Effector memory CD8-positive, alpha-beta T cell (primary cell): ENCODE data around the gene VAMP4.
"Not testable (repeated sequence)": the region's sequence is repeated elsewhere in the genome, so short reads cannot be mapped to it uniquely, and the experiment has no call there.

ENCODE experiments used
- ATAC-seq: fragments of 150-1000 bp; cut with Tn5 transposase; replicated peaks from 2 replicates; pipeline ENCODE4 v1.10.0; 2021; ENCODE audit warnings: mild to moderate bottlenecking, moderate library complexity
- DNase-seq, 3 experiments: peaks; one replicate each; pipeline ENCODE4 v3.0.0; 2021
- H3K27ac Mint-ChIP-seq, 2 donors: one replicate each; pipeline ENCODE4 v1.8.0; 2022; ENCODE audit warnings: mild to moderate bottlenecking in 2 of 2, mixed read lengths in 2 of 2, moderate library complexity in 2 of 2
- H3K27me3 Mint-ChIP-seq, 2 donors: one replicate each; pipeline ENCODE4 v1.8.0; 2022; ENCODE audit warnings: mixed read lengths in 2 of 2
- H3K36me3 Mint-ChIP-seq: one replicate; pipeline ENCODE4 v1.8.0; 2022; ENCODE audit warnings: mild to moderate bottlenecking, moderate library complexity, mixed read lengths; ENCODE audit not compliant: insufficient read depth
- H3K4me1 Mint-ChIP-seq, 2 donors: one replicate each; pipeline ENCODE4 v1.8.0; 2022; ENCODE audit warnings: low read depth in 2 of 2, mixed read lengths in 2 of 2
- H3K4me3 Mint-ChIP-seq, 2 donors: one replicate each; pipeline ENCODE4 v1.8.0; 2022; ENCODE audit warnings: mild to moderate bottlenecking in 2 of 2, mixed read lengths in 2 of 2, moderate library complexity in 2 of 2
- H3K9me3 Mint-ChIP-seq, 2 donors: one replicate each; pipeline ENCODE4 v1.8.0; 2022; ENCODE audit warnings: mixed read lengths in 2 of 2

The VAMP4 gene

DNA sequence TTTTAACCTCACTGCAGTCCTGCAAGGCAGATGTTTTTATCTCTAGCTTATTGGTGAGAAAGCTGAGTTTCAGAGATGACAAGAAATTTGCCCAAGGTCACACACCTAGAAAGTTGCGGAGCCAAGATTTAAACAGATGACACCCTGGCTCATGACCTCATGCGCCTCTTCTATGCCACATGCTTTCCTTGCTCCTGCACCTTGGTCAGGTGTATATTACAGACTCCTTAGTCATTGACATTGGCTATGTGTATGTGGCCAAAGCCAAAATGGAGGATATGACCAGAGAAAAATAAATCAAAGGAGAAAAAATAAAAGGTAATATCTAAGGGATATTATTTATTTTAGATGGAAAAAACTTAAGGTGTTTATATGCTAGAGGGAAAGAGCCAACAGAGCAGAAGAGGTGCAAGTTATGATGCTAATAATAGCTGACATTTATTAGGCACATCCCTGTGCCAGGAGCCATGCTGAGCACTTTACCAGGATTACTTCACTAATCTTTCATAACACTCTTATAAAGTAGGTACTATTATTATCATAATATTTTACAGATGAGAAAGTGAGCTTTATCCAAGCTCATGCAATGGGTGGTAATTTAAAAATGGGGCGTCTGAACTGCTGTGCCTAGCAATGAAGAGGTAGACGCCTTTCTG is 75.6 kb downstream of the VAMP4 start:
- Mint-ChIP-seq H3K27me3 (peaks cover 14 to 22% of the 10 kb centered on the region in 2 donors), H3K4me1 (no peaks in the 10 kb centered on the region), H3K9me3 (no peaks in the 10 kb centered on the region), H3K4me3 (no peak overlapping the region), H3K27ac (no peak overlapping the region), H3K36me3 (no peaks in the 10 kb centered on the region)
- no peak for DNase-seq
- no peak for ATAC-seq

DNA sequence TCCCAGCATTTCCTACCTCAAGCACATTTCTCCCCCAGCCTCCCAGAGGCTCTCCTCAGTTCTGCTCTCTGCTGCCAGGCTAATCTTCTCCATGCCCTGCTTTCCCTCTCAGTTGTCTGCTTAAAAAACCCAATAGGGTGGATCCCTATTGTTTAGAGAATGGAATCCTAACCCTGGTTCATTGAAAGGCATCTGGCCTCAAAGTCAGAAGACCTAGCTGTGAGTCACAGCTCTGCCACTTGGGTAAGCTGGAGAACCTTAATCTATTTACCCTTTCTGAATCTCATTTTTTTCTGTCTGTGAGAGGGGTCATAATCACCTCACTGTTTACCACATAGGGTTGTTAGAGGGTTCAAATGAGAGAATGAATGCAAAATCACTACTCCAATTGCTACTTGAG is 76.9 kb downstream of the VAMP4 start:
- ATAC-seq, result no peak
- H3K27ac Mint-ChIP-seq, result no peak overlapping the region

DNA sequence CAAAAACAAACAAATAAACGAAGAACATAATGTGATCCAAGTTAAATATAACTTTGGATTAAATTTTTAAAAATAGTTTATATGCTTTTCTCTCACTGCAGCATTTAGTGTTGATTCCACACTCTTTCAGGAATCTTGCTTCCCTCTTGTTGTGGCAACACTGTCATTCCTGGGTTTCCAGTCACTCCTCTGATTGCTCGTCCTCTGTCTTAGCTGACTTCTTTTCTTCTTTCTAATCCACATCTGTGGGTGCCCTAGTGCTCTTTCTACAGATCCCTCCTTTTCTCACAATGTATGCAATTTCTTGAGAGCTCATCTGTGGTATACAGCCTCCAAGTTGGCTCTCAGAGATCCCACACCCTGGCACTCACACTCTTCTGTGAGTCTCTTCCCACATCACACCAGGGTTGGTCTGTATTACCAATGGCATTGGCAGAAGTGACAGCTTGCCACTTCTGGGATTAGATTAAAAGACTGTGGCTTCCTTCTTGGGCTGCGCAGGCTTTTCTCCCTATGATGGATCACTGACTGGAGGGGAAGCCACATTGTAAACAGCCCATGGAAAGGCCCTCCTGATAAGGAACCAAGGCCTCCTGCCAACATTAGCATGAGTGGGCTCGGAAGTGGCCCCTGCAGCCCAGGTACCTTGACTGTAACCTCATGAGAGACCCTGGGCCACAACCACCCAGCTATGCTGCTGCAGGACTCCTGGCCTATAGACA is 77.8 kb downstream of the VAMP4 start:
- ATAC-seq, result no peak
- H3K36me3 Mint-ChIP-seq, result no peaks in the 10 kb centered on the region
- H3K27me3 Mint-ChIP-seq, result peaks cover 11 to 14% of the 10 kb centered on the region in 2 donors
- no peaks in the 10 kb centered on the region for H3K4me1 Mint-ChIP-seq
- no peak overlapping the region for H3K27ac Mint-ChIP-seq
- no peaks in the 10 kb centered on the region for H3K9me3 Mint-ChIP-seq
- H3K4me3 Mint-ChIP-seq, result no peak overlapping the region
- no peak for DNase-seq

More for the DNA sequence above, 76.9 kb downstream of the VAMP4 start:
- peaks cover 14 to 16% of the 10 kb centered on the region in 2 donors for H3K27me3 Mint-ChIP-seq
- no peak for DNase-seq
- H3K9me3 Mint-ChIP-seq, result no peaks in the 10 kb centered on the region
- H3K4me3 Mint-ChIP-seq, result no peak overlapping the region
- no peaks in the 10 kb centered on the region for H3K36me3 Mint-ChIP-seq
- no peaks in the 10 kb centered on the region for H3K4me1 Mint-ChIP-seq

DNA sequence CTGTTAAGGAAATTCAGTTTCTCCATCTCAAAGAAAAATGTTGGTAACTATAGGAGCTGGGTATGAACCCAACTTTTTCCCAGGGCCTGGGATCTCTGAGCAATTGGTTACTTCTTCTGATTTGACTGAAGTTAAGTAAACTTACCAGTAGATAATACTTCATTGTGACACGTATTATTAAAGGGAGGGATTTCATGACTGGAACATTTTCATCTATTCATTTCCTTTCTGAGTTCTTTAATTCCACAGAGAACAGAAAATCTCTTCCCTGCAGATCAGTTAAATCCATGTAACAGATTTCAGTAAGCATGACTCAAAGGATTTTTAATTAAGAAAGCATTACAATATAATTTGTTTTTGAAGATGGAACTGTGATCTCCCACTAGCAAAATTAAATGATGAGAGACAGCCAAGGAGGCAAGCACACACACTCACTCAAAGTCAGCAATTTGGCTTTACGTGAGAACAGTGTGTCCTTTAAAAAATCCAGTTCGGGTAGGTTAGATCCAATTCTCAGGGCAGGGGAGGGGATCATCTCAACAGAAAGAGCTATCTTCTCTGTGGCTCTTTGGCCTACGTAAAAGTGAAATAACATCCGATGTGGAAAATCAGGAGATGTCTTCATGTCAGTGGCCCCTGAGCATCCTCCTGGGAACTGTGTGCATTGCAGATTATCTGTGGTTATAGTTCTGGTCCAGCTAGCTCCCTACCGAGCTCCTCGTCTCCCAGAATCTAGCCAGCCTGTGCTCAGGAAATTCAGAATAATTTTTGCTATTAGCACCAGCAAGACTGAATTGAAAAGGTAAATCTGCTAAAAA is 78.6 kb downstream of the VAMP4 start:
- Mint-ChIP-seq H3K27me3 (peaks cover 14% of the 10 kb centered on the region in 2 donors), H3K4me3 (no peak overlapping the region), H3K4me1 (no peaks in the 10 kb centered on the region), H3K27ac (no peak overlapping the region), H3K9me3 (no peaks in the 10 kb centered on the region), H3K36me3 (no peaks in the 10 kb centered on the region)
- ATAC-seq (no peak), DNase-seq (no peak)

DNA sequence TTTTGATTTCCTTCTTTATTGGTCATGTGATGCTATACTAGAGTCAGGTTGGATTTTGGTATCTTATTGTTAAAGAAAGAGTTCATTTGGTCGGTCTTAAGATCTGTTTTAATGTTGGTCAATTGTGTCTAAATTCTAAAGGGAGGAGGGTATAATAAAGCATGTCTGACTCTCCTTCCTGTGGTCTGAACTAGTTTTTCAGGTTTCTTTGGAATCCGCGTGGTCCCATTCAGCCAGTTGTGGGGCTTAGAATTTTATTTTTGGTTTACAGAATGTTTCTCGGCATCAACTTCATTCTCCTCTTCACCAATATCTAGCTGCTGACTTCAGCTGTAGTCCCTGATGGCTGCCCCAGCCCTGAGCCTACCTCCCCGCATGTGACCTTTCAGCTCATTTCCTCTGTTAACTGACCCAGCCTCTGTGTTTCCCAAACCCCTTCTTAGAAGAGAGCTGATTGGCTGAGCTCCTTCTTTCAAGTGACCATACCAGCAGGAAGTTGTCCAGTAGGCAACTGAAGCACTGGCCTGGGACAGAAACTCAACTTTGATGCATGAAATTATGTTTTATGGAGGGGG is 80.7 kb downstream of the VAMP4 start:
- Mint-ChIP-seq H3K27ac (no peak overlapping the region), H3K27me3 (peaks cover 21 to 30% of the 10 kb centered on the region in 2 donors), H3K4me1 (no peaks in the 10 kb centered on the region), H3K36me3 (no peaks in the 10 kb centered on the region), H3K4me3 (no peak overlapping the region), H3K9me3 (no peaks in the 10 kb centered on the region)
- ATAC-seq (no peak), DNase-seq (no peak)

DNA sequence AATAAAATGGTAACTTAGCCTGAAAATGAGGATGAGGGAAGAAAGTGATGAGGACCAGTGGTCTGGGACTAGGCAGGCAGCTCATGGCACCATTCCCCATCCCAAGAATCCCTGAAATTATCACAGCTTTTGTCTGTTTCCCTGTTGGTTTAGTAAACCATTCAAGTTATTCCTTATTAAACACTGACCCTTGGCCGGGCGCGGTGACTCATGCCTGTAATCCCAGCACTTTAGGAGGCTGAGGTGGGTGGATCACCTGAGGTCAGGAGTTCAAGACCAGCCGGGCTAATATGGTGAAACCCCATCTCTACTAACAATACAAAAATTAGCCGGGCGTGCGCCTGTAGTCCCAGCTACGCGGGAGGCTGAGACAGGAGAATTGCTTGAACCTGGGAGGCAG is 85.7 kb downstream of the VAMP4 start:
- H3K9me3 Mint-ChIP-seq, H3K4me1 Mint-ChIP-seq, DNase-seq, ATAC-seq, H3K27ac Mint-ChIP-seq, H3K36me3 Mint-ChIP-seq, H3K4me3 Mint-ChIP-seq: not testable (repeated sequence)
- peaks cover 42 to 63% of the 10 kb centered on the region in 2 donors for H3K27me3 Mint-ChIP-seq

DNA sequence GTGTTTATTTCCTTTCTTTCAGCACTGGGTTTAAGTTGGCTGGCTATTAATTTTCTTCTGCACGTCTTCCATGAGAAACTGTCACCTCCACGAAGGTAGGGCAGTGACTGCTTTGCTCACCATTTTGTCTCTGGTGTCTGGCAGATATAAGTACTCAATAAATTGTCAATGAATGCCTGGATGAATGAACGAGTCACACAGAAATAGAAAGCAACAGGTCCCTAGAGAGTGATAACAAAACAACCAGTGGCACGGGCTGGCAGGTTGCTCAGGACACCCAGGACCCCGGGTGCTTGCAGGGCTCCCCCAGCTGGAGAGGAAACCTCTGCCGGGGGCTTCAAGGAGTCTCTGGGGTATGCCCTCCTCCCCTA is 86.1 kb downstream of the VAMP4 start:
- Mint-ChIP-seq H3K27me3 (peaks cover 47 to 68% of the 10 kb centered on the region in 2 donors), H3K27ac (no peak overlapping the region), H3K4me1 (peaks cover 7 to 9% of the 10 kb centered on the region in 2 donors), H3K4me3 (peak overlapping the region; percentile 27 to 52), H3K36me3 (peaks cover 3% of the 10 kb centered on the region), H3K9me3 (no peaks in the 10 kb centered on the region)
- ATAC-seq (no peak), DNase-seq (no peak)

DNA sequence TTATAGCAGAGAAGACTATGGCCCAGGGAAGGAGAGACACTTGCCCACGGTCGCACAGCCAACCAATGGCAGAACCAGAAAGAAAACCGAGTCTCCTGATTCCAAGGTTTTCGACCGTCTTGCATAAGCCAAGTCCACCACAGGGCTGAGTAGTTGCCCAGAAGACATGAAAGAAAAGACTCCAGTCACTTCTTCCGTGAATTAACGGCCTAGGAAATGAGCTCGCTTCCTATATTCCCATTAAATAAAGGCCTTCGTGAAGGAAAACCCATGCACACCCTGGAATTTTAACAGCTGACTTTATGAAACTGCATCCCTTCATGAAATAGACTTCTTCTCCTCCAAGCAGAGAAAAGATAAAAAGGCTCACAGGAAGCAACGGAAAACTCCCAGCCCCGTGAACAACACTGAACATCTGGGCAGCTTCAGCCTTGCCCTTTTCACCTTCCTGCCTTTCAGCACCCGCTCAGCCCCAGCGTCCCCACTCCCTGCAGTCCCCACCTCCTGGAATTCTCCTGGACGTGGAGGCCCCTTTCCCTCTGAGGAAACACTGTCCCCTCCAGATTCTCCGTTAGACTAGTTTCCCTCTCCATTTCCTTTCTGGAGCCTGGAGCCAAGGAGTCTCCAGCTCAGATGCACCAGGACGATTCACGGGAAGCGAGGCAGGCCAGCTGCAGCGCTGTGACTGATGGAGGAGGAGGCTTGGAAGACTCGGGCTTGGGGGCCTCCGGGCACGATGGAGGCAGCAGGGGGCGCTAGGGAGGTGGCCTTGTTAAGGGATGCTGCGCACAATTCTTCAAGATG is 86.7 kb downstream of the VAMP4 start:
- Mint-ChIP-seq H3K27me3 (peaks cover 49 to 73% of the 10 kb centered on the region in 2 donors), H3K4me1 (peaks cover 7 to 9% of the 10 kb centered on the region in 2 donors), H3K4me3 (peak overlapping the region; percentile 27 to 52), H3K36me3 (peaks cover 3% of the 10 kb centered on the region), H3K9me3 (no peaks in the 10 kb centered on the region), H3K27ac (no peak overlapping the region)
- ATAC-seq, result peak; percentile 68
- peak; percentile 50 to 58 (median 54) for DNase-seq

DNA sequence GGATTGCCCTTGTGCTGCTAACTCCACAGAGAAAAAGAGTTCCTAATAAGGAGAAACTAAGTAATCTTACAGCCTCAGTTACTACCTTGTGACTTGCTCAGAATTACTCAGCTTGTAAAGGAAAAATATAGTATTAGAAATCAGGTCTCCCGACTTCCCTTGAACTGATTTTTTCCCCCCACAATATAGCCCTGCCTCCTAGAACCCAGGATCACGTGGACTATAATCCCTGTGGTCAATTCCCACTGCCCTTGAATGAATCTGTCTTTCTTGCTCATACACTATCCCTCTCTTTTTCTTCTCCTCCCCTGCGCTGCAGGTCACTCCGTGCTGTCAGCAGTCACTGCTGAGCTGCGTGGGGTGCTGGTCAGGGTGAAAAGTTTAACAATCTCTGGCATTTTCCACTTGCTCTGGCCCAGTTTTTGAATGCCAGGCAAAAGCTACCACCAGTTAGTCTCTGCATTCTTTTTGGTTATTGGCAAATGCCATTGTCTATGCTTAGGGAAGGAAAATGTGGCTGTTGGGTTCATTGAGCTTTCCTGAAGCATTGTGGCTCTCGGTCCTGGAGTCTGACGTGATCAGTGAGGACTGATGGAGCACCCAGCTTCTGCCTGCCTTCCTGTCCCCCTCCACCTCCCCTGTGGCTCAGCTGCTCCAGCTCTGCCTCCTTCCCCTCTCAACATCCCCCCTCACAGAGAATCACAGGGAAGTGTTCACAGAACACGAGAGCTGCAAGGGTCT is 87.5 kb downstream of the VAMP4 start:
- no peak overlapping the region for H3K4me3 Mint-ChIP-seq
- peaks cover 7 to 9% of the 10 kb centered on the region in 2 donors for H3K4me1 Mint-ChIP-seq
- peaks cover 49 to 75% of the 10 kb centered on the region in 2 donors for H3K27me3 Mint-ChIP-seq
- peaks cover 3% of the 10 kb centered on the region for H3K36me3 Mint-ChIP-seq
- no peaks in the 10 kb centered on the region for H3K9me3 Mint-ChIP-seq
- no peak for DNase-seq
- H3K27ac Mint-ChIP-seq, result peak overlapping the region in 1 of 2 donors; percentile 57
- no peak for ATAC-seq

DNA sequence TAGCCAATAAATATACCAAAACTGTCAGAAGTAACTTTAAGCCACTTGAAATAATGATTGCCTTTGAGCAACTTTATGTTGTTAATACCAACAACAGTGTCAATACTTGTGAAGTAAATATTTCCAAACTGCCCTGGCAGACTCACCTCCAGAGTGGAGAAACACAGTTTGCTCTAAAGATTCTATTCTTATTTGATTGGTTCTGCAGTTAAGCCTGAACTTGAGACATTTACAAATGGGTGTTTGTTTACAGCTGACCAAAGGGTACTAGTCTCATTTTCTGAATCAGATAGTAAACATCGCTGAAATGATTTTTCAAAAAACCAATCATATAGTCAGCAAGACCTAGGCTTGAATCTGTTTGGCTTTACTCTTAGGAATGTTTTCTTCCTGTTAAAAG is 88.1 kb downstream of the VAMP4 start:
- no peak for ATAC-seq
- Mint-ChIP-seq H3K9me3 (no peaks in the 10 kb centered on the region), H3K27me3 (peaks cover 49 to 75% of the 10 kb centered on the region in 2 donors), H3K4me3 (no peak overlapping the region), H3K4me1 (peaks cover 7 to 9% of the 10 kb centered on the region in 2 donors), H3K27ac (no peak overlapping the region), H3K36me3 (peaks cover 3% of the 10 kb centered on the region)
- DNase-seq, result no peak

DNA sequence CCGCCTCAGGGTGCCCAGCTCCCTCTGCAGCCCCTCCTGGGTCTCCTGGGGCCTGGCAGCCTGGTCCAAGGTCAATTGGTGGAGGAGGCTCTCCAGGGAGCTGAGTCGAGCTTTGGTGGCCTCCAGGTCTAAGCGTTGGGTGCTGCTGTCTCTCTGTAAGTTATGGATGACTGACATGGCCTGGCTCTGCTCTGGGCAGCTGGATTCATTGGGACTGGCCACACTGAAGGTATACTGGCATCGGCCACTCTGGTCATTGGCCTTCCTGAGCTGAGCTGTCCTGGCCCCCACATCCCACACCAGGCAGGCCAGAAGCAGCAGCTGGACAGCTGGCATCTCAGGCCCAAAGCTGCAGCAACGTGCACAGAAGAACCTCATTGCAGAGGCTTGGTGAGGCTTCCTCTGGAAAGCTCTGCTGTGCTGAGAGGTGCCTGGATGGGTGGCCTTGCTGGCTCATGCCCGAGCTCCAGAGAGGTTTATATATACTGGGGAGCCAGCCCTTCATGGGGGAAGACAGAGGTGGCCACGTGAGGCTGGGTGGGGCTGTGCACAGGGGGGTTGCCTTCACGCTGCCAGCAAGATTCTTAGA is 89.5 kb downstream of the VAMP4 start, which contains the start of gene MYOC:
TSS of gene MYOC (minus strand) at position 455 of the 589 bp plus-strand sequence. CDS start at position 378, 77 bp downstream.
- Mint-ChIP-seq H3K27ac (no peak within 1 kb of the TSS), H3K36me3 (peaks cover 3% of the 10 kb centered on the region), H3K4me1 (peaks cover 7 to 9% of the 10 kb centered on the region in 2 donors), H3K27me3 (peaks cover 44 to 63% of the 10 kb centered on the region in 2 donors), H3K9me3 (no peaks in the 10 kb centered on the region), H3K4me3 (no peak within 1 kb of the TSS)
- DNase-seq (no peak), ATAC-seq (no peak)
